Calu3 (cell line): ENCODE measurements around the gene GRK4. TPM values are rescaled to one million over a fixed set of nuclear protein-coding genes. Genes with fewer than 3 reads are reported as not detected.

Source experiments
- BruUV-seq: library from RNA; stranded (reverse); fragments of 400-500 nt; replicated peaks from 2 replicates; lab custom pipeline; 2021; lab: Mats Ljungman, UMichigan
- CTCF ChIA-PET: fragments of 300-600 bp; sonication (Branson Sonifier 250); formaldehyde crosslinking; loops from one replicate; lab custom pipeline; 2022; ENCODE audit warnings: antibody characterized with exemption; lab: Charles Lee
- DNase-seq: peaks from one replicate; pipeline ENCODE4 v3.0.0; 2022
- H3K27ac Mint-ChIP-seq: one replicate; pipeline ENCODE4 v1.8.0; 2022; ENCODE audit warnings: mixed read lengths; ENCODE audit not compliant: unreplicated experiment
- H3K27me3 Mint-ChIP-seq: one replicate; pipeline ENCODE4 v1.8.0; 2022; ENCODE audit warnings: mixed read lengths; ENCODE audit not compliant: unreplicated experiment
- H3K36me3 Mint-ChIP-seq: one replicate; pipeline ENCODE4 v1.8.0; 2022; ENCODE audit warnings: mild to moderate bottlenecking, moderate library complexity, mixed read lengths; ENCODE audit not compliant: insufficient read depth, unreplicated experiment
- H3K4me1 Mint-ChIP-seq: one replicate; pipeline ENCODE4 v1.8.0; 2022; ENCODE audit warnings: mild to moderate bottlenecking, low read depth, mixed read lengths; ENCODE audit not compliant: unreplicated experiment
- H3K4me3 Mint-ChIP-seq: one replicate; pipeline ENCODE4 v1.8.0; 2022; ENCODE audit warnings: mild to moderate bottlenecking, low read depth, moderate library complexity, mixed read lengths; ENCODE audit not compliant: unreplicated experiment
- H3K9me3 Mint-ChIP-seq: one replicate; pipeline ENCODE4 v1.8.0; 2022; ENCODE audit warnings: low read depth, mixed read lengths; ENCODE audit not compliant: unreplicated experiment
- intact Hi-C: fragments of 100-400 bp; cut with micrococcal nuclease; formaldehyde crosslinking; loops from one replicate; pipeline ENCODE4 v1.10.0; 2022; ENCODE audit not compliant: unreplicated experiment
- total RNA-seq: library from RNA; stranded (reverse); gene quantifications from 2 replicates; pipeline ENCODE4 v1.2.3, GENCODE V29; 2022
- TF ChIP-seq, protein P1 (sequence below): fragments of 200-600 bp; IDR thresholded peaks from one replicate; pipeline ENCODE4 v1.8.0; 2022; ENCODE audit warnings: antibody characterized with exemption; ENCODE audit not compliant: unreplicated experiment

The GRK4 gene
- total RNA-seq, 1 experiment from 2014 or later, result 0.80 TPM

DNA sequence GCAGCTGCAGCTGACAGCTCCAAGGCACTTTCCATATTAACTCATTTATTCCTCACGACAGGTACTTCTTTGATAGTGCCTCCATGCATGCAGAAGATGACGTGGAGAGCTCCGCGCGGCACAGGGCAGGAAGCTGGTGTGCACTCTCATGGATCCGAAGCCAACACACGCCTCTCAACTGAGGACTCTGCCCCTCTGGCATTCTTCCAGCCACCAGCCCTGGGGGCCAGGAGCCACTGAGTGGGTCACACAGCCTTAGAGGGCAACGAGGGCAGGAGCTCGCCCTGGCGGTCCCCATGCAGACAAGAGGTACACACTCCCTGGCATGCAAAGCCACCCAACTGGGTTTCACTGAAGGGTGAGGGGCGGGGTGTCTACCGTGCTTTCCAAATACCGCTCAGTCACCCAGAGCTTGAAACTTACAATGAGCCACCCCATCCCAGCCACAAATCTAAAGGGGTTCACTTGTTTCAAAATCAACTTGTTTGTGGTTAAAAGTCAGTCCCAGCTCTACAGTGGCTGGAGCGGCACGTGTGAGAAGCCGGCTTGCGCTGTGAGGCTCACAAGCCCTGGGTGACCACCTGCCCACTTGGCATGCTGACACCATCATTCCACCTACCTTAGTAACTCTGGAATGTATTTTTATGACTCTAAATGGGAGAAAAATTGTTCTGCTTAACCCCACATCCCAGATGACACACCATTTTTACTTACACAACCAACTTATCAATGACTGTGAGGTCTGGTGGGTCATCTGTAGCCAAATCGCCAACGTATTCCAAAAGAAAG lies 16.4 kb upstream of the GRK4 start:
- H3K36me3 Mint-ChIP-seq, result peaks cover 49% of the 10 kb centered on the region
- CTCF ChIA-PET, result interaction anchor here (0.5 kb wide), 1 partner anchor 49 kb away, joined by 4 read pairs; no protein-coding TSS in a partner anchor

GRCh38 chr4:2947926-2948325 lies 15.4 kb upstream of the GRK4 start:
- Mint-ChIP-seq H3K9me3 (no peaks in the 10 kb centered on the region), H3K36me3 (peaks cover 49% of the 10 kb centered on the region), H3K27me3 (no peaks in the 10 kb centered on the region), H3K4me3 (no peak overlapping the region), H3K27ac (no peak overlapping the region), H3K4me1 (no peaks in the 10 kb centered on the region)
- no TSS peak for BruUV-seq
- TF ChIP-seq, protein P1, sequence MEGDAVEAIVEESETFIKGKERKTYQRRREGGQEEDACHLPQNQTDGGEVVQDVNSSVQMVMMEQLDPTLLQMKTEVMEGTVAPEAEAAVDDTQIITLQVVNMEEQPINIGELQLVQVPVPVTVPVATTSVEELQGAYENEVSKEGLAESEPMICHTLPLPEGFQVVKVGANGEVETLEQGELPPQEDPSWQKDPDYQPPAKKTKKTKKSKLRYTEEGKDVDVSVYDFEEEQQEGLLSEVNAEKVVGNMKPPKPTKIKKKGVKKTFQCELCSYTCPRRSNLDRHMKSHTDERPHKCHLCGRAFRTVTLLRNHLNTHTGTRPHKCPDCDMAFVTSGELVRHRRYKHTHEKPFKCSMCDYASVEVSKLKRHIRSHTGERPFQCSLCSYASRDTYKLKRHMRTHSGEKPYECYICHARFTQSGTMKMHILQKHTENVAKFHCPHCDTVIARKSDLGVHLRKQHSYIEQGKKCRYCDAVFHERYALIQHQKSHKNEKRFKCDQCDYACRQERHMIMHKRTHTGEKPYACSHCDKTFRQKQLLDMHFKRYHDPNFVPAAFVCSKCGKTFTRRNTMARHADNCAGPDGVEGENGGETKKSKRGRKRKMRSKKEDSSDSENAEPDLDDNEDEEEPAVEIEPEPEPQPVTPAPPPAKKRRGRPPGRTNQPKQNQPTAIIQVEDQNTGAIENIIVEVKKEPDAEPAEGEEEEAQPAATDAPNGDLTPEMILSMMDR, result no peak
- CTCF ChIA-PET, result no interaction called here
- DNase-seq, result no peak
- intact Hi-C loops, result no loop called here

More for the DNA sequence above, 16.4 kb upstream of the GRK4 start:
- TF ChIP-seq, protein P1, result no peak
- no peaks in the 10 kb centered on the region for H3K4me1 Mint-ChIP-seq
- H3K27ac Mint-ChIP-seq, result no peak overlapping the region
- H3K4me3 Mint-ChIP-seq, result no peak overlapping the region
- no peaks in the 10 kb centered on the region for H3K27me3 Mint-ChIP-seq
- BruUV-seq, result no TSS peak
- intact Hi-C loops, result no loop called here
- no peak for DNase-seq
- no peaks in the 10 kb centered on the region for H3K9me3 Mint-ChIP-seq

- no peaks in the 10 kb centered on the region for H3K4me1 Mint-ChIP-seq
- CTCF ChIA-PET, result no interaction called here
- BruUV-seq, result no TSS peak
- no peaks in the 10 kb centered on the region for H3K9me3 Mint-ChIP-seq
- DNase-seq, result no peak
- H3K4me3 Mint-ChIP-seq, result no peak overlapping the region
- TF ChIP-seq, protein P1, result peak; percentile 15
- intact Hi-C loops, result no loop called here
- peaks cover 42% of the 10 kb centered on the region for H3K36me3 Mint-ChIP-seq
- no peak overlapping the region for H3K27ac Mint-ChIP-seq
- H3K27me3 Mint-ChIP-seq, result no peaks in the 10 kb centered on the region
Measured at GRCh38 chr4:2948895-2949781, 14.2 kb upstream of the GRK4 start.

- no peaks in the 10 kb centered on the region for H3K9me3 Mint-ChIP-seq
- peaks cover 45% of the 10 kb centered on the region for H3K36me3 Mint-ChIP-seq
- intact Hi-C loops, result no loop called here
- CTCF ChIA-PET, result no interaction called here
- DNase-seq, result no peak
- H3K4me3 Mint-ChIP-seq, result no peak overlapping the region
- TF ChIP-seq, protein P1, result no peak
- no peaks in the 10 kb centered on the region for H3K27me3 Mint-ChIP-seq
- no TSS peak for BruUV-seq
- H3K4me1 Mint-ChIP-seq, result no peaks in the 10 kb centered on the region
- no peak overlapping the region for H3K27ac Mint-ChIP-seq
Measured at GRCh38 chr4:2949782-2950125, 13.6 kb upstream of the GRK4 start.
